Stomach (tissue), 4 donors: ENCODE measurements around the gene TBCCD1.

ENCODE experiments used
- CTCF ChIP-seq, 7 experiments: fragments of 450-650 bp in 4 of 7; fragments of 200-600 bp in 3 of 7; sonication (generic) in 3 of 7; IDR thresholded peaks; one replicate each; pipeline ENCODE4 v1.5.1; 2016 to 2019; ENCODE audit warnings: antibody characterized with exemption in 7 of 7, control low read depth in 2 of 7, mild to moderate bottlenecking in 1 of 7
- EP300 ChIP-seq: sonication (generic); formaldehyde crosslinking; IDR thresholded peaks from one replicate; pipeline ENCODE4 v1.6.1; 2017; ENCODE audit warnings: antibody characterized with exemption
- POLR2A ChIP-seq, 4 donors: fragments of 450-650 bp; IDR thresholded peaks; one replicate each; pipeline ENCODE4 v1.6.1; 2016; ENCODE audit warnings: antibody characterized with exemption in 4 of 4, control low read depth in 2 of 4, mild to moderate bottlenecking in 1 of 4, moderate library complexity in 1 of 4
- POLR2AphosphoS5 ChIP-seq, 3 donors: sonication (generic); formaldehyde crosslinking; IDR thresholded peaks; one replicate each; pipeline ENCODE4 v1.6.1; 2016; ENCODE audit warnings: antibody characterized with exemption in 3 of 3

GRCh38 chr3:186593862-186594261 lies 26.7 kb upstream of the TBCCD1 start:
- TF ChIP-seq POLR2AphosphoS5 (IDR thresholded peaks at IDR 0.05) (no peak), CTCF (IDR thresholded peaks at IDR 0.05) (no peak), POLR2A (IDR thresholded peaks at IDR 0.05) (no peak), EP300 (no peak)
